A549 treated with AZD9567 at 1 μM for 4 hours (cell line): ENCODE measurements around the gene PRKCSH. TPM values are rescaled to one million over a fixed set of nuclear protein-coding genes. Genes with fewer than 3 reads are reported as not detected.

Source experiments
- total RNA-seq: library from RNA; stranded (reverse); fragments of 200-300 nt; extraction: Qiagen RNA extraction; gene quantifications from 5 replicates; pipeline ENCODE4 v1.2.3, GENCODE V29; 2022; ENCODE audit not compliant: insufficient read depth

Gene PRKCSH
- total RNA-seq = 250 to 268 TPM (median 262 TPM) in 5 replicates

GRCh38 chr19:11435057-11435832, at the start of gene PRKCSH, which contains the start of gene ODAD3:
Gene PRKCSH (plus strand): TSS chr19:11435635. CDS start chr19:11436118, 483 bp downstream.
Gene ODAD3 (minus strand): TSS chr19:11435121. CDS start chr19:11435016, 105 bp downstream.

GRCh38 chr19:11418549-11419506, 16.6 kb upstream of the PRKCSH start, which contains the start of gene RGL3:
Gene RGL3 (minus strand): TSS chr19:11419314. CDS start chr19:11419278, 36 bp downstream.

GRCh38 chr19:11480715-11481533, 45.5 kb downstream of the PRKCSH start, which contains the start of gene ELAVL3:
Gene ELAVL3 (minus strand): TSS chr19:11481046. CDS start chr19:11480608, 438 bp downstream.

Other genes starting within 250 kb of the PRKCSH start
- gene KANK2, start 238.1 kb upstream of the PRKCSH start, total RNA-seq = 32.9 to 46.1 TPM (median 40.7 TPM) in 5 replicates
- gene ANGPTL8, start 196.0 kb upstream of the PRKCSH start, total RNA-seq = not detected in 5 replicates
- gene DOCK6, start 173.1 kb upstream of the PRKCSH start, total RNA-seq = 7.8 to 12.7 TPM (median 8.8 TPM) in 5 replicates
- gene TSPAN16, start 139.5 kb upstream of the PRKCSH start, total RNA-seq = not detected in 5 replicates
- 3.0 to 5.3 TPM (median 3.1 TPM) in 5 replicates for gene RAB3D, start 96.0 kb upstream of the PRKCSH start, total RNA-seq
- gene TMEM205, start 89.4 kb upstream of the PRKCSH start, total RNA-seq = 105 to 129 TPM (median 110 TPM) in 5 replicates
- 4.3 to 5.2 TPM (median 4.6 TPM) in 4 of 5 replicates, not detected in the other for gene CCDC159, start 89.1 kb upstream of the PRKCSH start, total RNA-seq
- 9.8 to 10.4 TPM (median 10.2 TPM) in 5 replicates for gene PLPPR2, start 80.2 kb upstream of the PRKCSH start, total RNA-seq
- gene SWSAP1, start 61.0 kb upstream of the PRKCSH start, total RNA-seq = 2.1 to 2.3 TPM (median 2.2 TPM) in 4 of 5 replicates, not detected in the other
- gene EPOR, start 51.3 kb upstream of the PRKCSH start, total RNA-seq = 3.7 to 6.2 TPM (median 4.5 TPM) in 5 replicates
- gene RGL3, start 16.3 kb upstream of the PRKCSH start, total RNA-seq = 1.5 to 3.1 TPM (median 1.9 TPM) in 5 replicates
- gene ODAD3, start 514 bp upstream of the PRKCSH start, total RNA-seq = 0.67 to 1.9 TPM (median 1.1 TPM) in 4 of 5 replicates, not detected in the other
- gene ELAVL3, start 45.4 kb downstream of the PRKCSH start, total RNA-seq = 0.06 to 0.15 TPM (median 0.08 TPM) in 4 of 5 replicates, not detected in the other
- 2.3 to 4.9 TPM (median 4.1 TPM) in 5 replicates for gene ZNF653, start 70.2 kb downstream of the PRKCSH start, total RNA-seq
- gene ECSIT, start 93.5 kb downstream of the PRKCSH start, total RNA-seq = 28.3 to 37.6 TPM (median 32.1 TPM) in 5 replicates
- 0.24 to 0.37 TPM (median 0.31 TPM) in 4 of 5 replicates, not detected in the other for gene CNN1, start 103.2 kb downstream of the PRKCSH start, total RNA-seq
- 99.5 to 130 TPM (median 110 TPM) in 5 replicates for gene ELOF1, start 123.6 kb downstream of the PRKCSH start, total RNA-seq
- 0.24 to 0.40 TPM (median 0.32 TPM) in 4 of 5 replicates, not detected in the other for gene ACP5, start 142.0 kb downstream of the PRKCSH start, total RNA-seq
- 3.9 to 6.2 TPM (median 4.2 TPM) in 5 replicates for gene ZNF627, start 161.8 kb downstream of the PRKCSH start, total RNA-seq